GM18526 (cell line): ENCODE data around the gene LCN15.

Experiments
- POLR2A ChIP-seq: IDR thresholded peaks from 3 replicates; pipeline ENCODE4 v1.6.1; 2011; ENCODE audit not compliant: insufficient read length; ENCODE audit errors: extremely low read depth

Gene LCN15

DNA sequence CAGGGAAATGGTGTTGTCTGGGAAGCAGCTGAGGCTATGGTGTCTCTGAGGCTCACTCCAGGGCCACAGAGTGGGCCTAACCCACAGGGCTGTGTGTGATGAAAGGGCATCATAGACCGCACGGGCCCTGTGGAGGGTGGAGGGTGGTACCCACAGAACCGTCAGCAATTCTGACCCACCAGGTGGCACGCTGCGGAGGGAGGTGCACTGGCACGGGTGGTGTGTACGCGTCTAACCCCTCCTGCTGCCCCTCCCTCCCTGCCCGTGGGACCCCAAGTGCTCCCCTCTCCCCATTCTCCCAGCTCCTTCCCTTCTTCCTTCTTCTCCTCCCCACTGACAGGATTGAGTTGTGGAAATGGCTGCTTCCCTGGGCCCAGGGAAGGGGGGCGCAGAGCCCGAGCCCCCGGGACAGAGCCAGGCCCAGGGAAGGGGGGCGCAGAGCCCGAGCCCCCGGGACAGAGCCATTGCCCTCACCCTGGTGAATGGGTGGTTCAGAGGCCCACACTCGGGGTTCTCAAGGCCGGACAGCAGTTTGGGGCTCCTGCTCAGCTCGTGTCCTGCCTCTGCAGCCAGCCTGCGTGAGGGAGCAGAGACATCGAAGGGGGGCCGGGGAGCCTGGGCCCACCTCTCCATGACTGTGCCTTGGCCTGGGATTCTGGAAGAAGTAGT is 28.4 kb downstream of the LCN15 start:
- no peak for TF ChIP-seq POLR2A

GRCh38 chr9:136734837-136735496 is 29.4 kb downstream of the LCN15 start:
- no peak for TF ChIP-seq POLR2A

- TF ChIP-seq POLR2A, result no peak
Measured at GRCh38 chr9:136733611-136734010, 30.7 kb downstream of the LCN15 start.

- no peak for TF ChIP-seq POLR2A
Measured at GRCh38 chr9:136732444-136733178, 31.7 kb downstream of the LCN15 start.

DNA sequence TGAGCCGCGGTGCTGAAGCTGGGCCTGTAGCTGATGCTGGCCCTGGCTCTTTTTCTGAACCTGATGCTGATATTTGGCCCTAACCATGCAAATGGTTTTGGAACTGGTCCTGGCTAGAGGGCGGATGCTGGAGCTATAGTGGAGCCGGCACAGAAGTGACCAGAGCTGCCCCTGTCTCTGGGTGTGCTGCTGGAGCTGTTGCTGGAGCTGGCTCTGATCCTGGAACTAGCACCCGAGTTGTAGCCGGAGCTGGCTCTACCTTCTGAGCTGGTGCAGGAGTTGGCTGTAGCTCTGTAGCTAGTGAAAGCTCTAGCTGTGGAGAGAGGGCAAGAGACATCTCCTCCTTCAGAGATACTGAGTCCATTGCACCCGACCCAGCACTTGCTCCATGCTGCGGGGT is 34.4 kb downstream of the LCN15 start:
- TF ChIP-seq POLR2A, result no peak

- TF ChIP-seq POLR2A, result no peak
Measured at GRCh38 chr9:136729144-136729543, 35.2 kb downstream of the LCN15 start.

- TF ChIP-seq POLR2A, result no peak
Measured at GRCh38 chr9:136728548-136729123, 35.7 kb downstream of the LCN15 start.

- peak; percentile 99 for TF ChIP-seq POLR2A
Measured at GRCh38 chr9:136728080-136728547, 36.2 kb downstream of the LCN15 start.

GRCh38 chr9:136726631-136727191 is 37.6 kb downstream of the LCN15 start:
- no peak for TF ChIP-seq POLR2A

- no peak for TF ChIP-seq POLR2A
Measured at GRCh38 chr9:136726118-136726517, 38.2 kb downstream of the LCN15 start.

GRCh38 chr9:136725612-136726011 is 38.7 kb downstream of the LCN15 start:
- no peak for TF ChIP-seq POLR2A

GRCh38 chr9:136724772-136725171 is 39.5 kb downstream of the LCN15 start:
- no peak for TF ChIP-seq POLR2A

- no peak for TF ChIP-seq POLR2A
Measured at GRCh38 chr9:136723989-136724388, 40.3 kb downstream of the LCN15 start.

- TF ChIP-seq POLR2A, result no peak
Measured at GRCh38 chr9:136723362-136723976, 40.8 kb downstream of the LCN15 start.

- peak; percentile 17 for TF ChIP-seq POLR2A
Measured at GRCh38 chr9:136722969-136723356, 41.4 kb downstream of the LCN15 start.
